WI38 (cell line): ENCODE results near the gene ANK2.
"Not testable (repeated sequence)": the region's sequence is repeated elsewhere in the genome, so short reads cannot be mapped to it uniquely, and the experiment has no call there.

Source experiments
- H3K4me3 ChIP-seq: 2 replicates; pipeline ENCODE4 v1.5.1; 2011; ENCODE audit warnings: low read depth, mild to moderate bottlenecking, control low read depth, low read length
- TF ChIP-seq, protein P1 (sequence below): IDR thresholded peaks from 2 replicates; pipeline ENCODE4 v1.5.1; 2012; ENCODE audit warnings: low read depth, mild to moderate bottlenecking, control low read depth, low read length

Gene ANK2

DNA sequence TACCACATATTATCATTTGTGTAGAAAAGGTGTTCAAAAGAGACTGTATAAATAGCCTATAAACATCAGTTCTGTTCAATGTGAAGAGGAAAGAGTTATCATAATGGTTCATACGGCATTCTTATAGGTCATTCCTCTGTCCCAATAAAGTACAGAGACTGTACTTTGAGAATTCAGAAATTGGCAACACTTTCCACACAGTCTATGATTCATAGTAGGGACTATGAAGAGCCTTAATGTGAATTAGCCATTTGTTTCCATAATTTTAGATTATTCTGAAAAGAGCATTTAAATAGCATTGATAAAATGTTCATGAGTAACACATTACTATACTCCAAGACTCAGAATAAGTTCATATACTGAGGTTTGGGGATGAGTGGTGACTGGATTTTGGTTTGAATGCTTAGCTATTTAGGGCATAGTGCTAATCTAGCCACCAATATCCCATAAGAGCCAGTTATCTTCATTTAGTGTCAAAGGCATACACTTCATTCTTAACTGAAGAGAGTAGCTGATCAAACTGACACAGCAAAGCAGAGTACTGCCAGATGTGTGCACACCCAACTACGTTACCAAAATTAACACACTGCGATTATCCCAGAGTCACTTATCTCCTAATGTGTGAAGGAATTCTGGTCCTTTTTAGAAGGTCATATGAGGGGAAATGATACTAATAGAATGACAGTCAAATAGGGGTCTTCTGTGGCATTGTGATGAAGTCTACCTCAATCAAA is 10.2 kb downstream of the ANK2 start:
- TF ChIP-seq, protein P1, sequence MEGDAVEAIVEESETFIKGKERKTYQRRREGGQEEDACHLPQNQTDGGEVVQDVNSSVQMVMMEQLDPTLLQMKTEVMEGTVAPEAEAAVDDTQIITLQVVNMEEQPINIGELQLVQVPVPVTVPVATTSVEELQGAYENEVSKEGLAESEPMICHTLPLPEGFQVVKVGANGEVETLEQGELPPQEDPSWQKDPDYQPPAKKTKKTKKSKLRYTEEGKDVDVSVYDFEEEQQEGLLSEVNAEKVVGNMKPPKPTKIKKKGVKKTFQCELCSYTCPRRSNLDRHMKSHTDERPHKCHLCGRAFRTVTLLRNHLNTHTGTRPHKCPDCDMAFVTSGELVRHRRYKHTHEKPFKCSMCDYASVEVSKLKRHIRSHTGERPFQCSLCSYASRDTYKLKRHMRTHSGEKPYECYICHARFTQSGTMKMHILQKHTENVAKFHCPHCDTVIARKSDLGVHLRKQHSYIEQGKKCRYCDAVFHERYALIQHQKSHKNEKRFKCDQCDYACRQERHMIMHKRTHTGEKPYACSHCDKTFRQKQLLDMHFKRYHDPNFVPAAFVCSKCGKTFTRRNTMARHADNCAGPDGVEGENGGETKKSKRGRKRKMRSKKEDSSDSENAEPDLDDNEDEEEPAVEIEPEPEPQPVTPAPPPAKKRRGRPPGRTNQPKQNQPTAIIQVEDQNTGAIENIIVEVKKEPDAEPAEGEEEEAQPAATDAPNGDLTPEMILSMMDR: no peak
- H3K4me3 ChIP-seq: no peak overlapping the region

DNA sequence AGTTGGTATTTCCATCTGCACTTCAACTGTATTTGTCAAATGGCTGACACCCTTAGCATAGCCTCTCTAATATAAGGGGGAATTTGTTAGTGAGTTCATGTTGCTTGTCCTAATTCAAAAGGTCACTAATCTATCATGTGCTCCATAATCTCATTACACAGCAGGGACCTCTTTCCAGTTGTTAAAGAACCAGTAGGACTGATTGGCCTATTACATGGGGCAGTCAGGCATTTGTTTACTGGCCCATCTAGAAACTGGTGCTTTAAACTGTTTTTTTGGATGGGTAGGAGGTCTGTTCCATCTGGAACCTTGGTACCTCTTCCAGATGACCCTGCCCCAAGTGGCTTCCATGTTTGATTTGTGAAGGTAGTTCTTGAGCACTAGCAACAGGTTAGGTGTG is 11.4 kb downstream of the ANK2 start:
- TF ChIP-seq, protein P1: no peak
- H3K4me3 ChIP-seq: no peak overlapping the region

DNA sequence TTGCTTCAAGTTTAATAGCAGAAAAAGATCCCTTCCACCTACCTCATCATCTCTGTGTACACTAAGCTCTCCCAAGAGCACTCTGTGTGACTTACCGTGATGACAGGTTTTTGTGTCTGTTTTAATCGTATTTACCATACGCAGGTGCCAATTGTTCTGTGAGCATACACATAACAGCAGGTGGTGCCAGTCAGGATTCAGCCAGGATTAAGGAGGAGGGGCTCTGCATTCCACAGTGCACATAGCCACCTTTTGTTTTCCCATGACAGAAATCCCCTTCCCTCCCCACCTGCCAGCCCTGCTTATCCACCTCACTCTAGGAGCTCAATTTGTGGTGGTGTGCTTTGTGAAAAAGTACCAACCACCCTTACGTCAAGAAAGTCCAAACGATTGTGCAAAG is 14.8 kb downstream of the ANK2 start:
- no peak overlapping the region for H3K4me3 ChIP-seq
- TF ChIP-seq, protein P1: no peak

DNA sequence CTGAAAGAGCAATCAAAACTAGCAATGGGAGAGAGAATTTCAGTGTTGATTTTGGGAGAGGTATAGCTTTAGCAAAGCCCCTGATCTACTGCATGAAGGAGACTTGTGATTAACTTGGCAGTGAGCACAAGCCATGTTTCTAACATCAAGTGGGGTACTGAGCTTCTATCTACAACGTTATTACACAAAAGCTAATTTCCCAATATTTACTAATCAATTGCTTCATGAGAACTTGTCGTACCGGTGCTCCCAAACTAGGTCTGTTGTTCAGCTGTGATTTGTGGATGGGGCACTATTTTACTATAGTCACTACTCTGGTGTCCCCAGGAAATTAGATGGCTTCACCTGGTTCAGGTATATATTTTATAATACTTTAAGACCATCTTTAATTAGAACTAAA is 16.2 kb downstream of the ANK2 start:
- TF ChIP-seq, protein P1: no peak
- no peak overlapping the region for H3K4me3 ChIP-seq

DNA sequence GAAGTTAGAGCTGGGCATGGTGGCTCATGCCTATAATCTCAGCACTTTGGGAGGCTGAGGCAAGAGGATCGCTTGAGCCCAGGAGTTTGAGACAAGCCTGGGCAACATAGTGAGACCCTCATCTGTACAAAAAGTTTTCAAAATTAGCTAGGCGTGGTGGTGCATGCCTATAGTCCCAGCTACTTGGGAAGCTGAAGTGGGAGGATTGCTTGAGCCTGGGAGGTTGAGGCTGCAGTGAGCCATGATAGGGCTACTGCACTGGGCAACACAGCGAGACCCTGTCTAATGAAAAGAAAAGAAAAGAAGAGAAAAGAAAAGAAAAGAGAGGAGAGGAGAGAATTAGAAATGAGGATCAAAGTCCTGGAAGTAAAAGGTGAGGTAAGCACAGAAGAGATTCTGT is 19.3 kb downstream of the ANK2 start:
- not testable (repeated sequence) for H3K4me3 ChIP-seq

DNA sequence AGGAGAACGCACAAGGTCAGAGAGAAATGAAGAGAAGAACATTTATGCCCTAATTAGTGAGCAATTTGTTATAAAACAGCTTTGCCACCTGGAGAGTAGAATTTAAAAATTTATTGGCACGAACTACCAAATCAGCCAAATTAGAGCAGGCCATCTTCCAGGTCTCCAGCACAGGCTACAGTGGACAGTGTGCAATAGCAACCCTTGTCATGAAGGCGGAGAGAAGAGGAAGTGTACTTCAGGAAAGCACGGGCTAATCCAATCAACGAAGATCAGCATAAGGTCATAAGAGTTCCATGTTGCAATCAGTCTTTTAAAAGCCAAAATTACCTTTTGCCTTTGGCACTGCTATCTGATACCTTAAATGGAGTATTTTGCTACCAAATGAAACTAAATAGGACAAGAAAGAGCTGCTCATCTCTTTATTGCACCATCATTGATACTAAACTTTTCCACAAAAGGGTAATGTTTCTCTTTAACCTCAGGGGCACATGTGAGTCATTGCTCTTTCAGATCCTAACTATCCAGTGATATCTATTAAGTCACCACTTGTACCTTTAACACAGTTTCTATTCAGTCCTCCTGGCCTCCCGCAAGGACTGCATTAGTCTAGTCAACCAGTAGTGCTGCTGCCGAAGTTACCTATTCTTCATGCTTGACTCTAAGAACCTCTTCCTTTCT is 19.9 kb downstream of the ANK2 start:
- H3K4me3 ChIP-seq: no peak overlapping the region
- TF ChIP-seq, protein P1: no peak

DNA sequence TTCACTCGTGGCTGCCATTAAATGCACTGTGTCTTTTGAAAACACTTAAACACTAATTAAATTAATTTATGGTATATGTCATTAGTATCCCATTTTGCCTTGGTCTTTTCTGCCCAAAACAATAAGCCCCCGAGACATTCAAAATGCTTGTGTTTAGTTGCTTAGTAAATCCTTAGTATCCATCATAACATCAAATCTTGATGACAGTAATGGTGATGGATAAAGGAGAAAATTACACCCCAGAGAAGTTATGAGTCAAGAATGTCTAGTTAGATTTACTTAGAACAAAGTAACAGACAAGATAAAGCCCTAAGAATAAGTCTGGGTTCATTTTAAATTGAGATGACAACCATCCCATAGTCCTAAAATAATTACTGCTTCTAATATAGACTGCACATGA is 21.3 kb downstream of the ANK2 start:
- no peak overlapping the region for H3K4me3 ChIP-seq
- TF ChIP-seq, protein P1: no peak
